GM19455 (cell line): ENCODE data around the gene C11orf68.

Experiments used
- ATAC-seq: cut with Tn5 transposase; IDR thresholded peaks from one replicate; pipeline ENCODE4 v1.9.1; 2021; ENCODE audit not compliant: unreplicated experiment

Gene C11orf68

DNA sequence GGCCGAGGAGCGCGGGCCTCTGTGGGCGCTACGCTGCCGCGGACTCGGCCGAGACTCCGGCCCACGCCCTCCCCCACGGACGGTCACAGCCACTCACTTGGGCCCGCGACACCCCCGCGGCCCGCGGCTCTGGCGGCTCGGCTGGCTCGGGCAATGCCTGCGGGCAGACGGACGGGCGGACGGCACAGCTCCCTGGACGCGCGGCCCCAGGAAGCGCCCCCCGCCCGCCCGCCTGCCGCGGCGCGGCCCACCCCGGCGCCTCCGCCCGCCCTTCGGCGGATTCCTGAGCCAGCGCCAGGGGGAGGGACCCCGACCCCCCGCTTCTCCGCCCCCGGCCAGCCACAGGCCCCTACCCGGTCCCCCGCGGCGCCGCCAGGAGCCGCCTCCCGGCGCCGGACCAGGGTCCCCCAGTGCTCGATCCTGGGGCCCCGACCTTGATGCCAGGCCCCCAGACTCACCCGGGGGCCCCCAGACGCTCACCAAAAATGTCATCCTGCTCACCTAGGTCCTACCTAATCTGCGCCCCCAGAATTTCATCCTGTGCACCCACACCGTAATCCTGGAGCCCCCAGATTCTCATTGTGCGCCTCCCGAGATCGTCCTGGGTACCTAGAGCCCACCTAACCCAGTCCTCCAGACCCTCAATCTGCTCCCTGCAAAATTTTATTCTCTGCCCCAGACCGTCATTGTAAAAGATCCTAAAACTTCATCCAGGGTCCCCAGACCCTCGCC lies 46.1 kb downstream of the C11orf68 start, which contains the start of gene EFEMP2:
TSS of gene EFEMP2 (minus strand) at position 215 of the 732 bp plus-strand sequence. CDS start 446 bp downstream, outside the sequence.
- no peak for ATAC-seq

DNA sequence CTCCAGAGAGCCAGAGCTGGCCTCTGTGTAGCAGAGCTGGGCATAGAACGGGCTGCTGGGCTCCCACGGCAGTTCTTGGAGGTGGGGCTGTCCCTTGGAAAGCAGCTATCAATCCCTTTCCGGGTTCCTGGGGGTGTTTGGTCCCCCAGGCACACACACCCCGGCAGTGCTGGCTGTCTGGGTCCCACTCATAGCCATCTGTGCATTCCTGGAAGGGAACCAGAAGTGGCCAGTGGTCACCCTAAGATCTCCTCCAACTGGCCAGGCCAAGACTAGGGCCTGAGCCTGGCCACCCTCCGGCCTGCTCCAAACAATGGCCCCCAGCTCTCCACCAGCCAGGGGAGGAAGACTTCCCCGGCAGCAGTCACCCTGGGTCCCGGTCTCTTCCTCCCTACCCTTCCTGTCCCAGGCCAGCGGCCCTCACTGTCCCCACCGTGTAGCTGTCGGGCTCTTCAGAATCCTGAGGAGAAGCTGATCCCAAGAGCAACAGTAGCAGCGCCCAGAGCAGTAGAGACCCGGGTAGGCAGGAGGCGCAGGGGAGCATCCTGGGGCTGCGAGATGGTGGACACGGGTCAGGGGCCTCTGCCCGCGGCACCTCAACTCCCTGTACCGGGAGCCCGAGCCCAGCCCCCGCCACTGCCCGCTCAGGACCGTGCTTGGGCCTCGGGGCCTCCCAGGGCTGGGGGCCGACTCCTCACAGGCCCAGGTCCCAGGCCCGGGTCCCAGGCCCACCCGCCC lies 46.9 kb downstream of the C11orf68 start:
- no peak for ATAC-seq

DNA sequence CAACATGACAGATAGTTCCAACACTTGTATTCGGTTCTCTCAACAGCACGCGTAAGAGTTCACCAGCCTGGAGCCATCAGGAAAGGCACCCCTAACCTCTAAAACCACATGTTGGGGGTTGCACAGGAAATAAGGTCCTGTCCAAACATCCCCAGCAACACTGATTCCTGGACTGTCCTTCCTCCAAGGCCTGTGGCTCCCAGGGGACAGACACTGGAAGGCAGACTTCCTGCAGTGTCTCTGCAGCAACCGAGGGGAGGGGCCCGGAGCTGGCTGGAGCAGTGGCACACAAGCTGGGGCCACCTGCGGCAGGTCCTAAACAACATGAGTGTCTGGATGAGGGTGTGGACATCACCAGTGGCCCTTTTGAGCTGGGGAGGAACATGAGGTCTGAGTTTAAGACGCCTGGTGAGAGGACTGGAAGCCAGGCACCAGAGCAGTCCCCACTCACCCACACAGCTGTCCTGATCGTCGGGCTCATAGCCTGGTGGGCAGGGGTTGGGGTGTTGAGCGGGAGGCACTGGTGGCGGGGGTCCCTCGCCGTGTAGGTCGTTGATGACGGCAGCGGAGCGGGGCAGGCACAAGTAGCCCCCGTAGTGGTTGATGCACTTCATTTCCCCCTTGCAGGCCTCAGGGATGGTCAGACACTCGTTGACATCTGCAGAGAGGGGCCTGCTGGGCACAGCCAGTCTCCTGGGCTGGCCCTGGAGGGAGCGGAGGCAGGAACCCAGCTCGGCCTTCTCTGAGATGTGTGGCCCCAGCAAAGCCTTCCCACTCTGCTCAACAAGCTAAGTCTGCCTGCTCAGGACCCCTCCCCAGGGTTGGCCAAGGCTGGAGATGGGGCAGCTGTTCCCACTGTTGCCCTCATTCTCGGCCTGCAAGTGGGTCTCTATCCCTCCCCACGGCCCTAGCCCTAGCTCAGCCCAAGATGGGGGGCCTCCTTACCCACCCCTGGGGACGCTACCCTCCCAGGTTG lies 47.9 kb downstream of the C11orf68 start:
- ATAC-seq, result no peak

- ATAC-seq, result no peak
Observed at GRCh38 chr11:65870307-65870658, 48.6 kb downstream of the C11orf68 start.

GRCh38 chr11:65869643-65870306 lies 49.1 kb downstream of the C11orf68 start:
- ATAC-seq, result no peak

DNA sequence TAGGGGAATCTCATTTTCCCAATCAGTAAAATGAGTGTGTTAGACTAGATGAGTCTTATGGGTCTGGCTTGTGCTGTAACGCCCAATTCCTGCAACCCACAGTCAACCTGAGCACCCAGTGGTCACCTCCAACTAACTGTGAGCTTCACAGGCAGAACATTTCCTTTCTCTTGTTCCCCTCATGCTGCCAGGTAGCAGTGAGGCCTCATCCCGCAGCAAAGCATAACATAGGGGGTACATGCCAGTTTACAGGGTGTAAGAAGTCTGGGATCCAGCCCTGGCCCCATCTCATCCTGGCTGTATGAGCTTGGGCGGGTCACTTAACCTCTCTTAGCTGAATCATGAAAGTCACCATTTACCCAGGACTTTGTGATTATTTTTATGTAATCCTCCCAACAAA lies 50.0 kb downstream of the C11orf68 start:
- no peak for ATAC-seq

- ATAC-seq, result no peak
Observed at GRCh38 chr11:65868076-65868667, 50.7 kb downstream of the C11orf68 start.

- ATAC-seq, result no peak
Observed at GRCh38 chr11:65867284-65868071, 51.4 kb downstream of the C11orf68 start.
